WTC11 (cell line): ENCODE measurements around the gene ZBTB8A.

Experiments
- CDX4 ChIP-seq: fragments of 250-450 bp; sonication (Bioruptor Pico); IDR thresholded peaks from 2 replicates; pipeline ENCODE4 v1.9.0; 2021; ENCODE audit warnings: moderate library complexity, mild to moderate bottlenecking, inconsistent platforms, borderline replicate concordance
- MAX ChIP-seq: sonication (generic); formaldehyde crosslinking; IDR thresholded peaks from 2 replicates; pipeline ENCODE4 v1.8.0; 2022; ENCODE audit warnings: mild to moderate bottlenecking, missing genetic modification reagents
- NR3C1 ChIP-seq: sonication (generic); formaldehyde crosslinking; conservative IDR thresholded peaks from 2 replicates; pipeline ENCODE4 v1.8.1; 2023; ENCODE audit warnings: low read depth, mild to moderate bottlenecking, missing genetic modification reagents

- TF ChIP-seq MAX (CRISPR knock-in tag) (no peak), NR3C1 (CRISPR knock-in tag) (no peak), CDX4 (CRISPR knock-in tag) (no peak)
Observed at GRCh38 chr1:32600034-32600433, 60.8 kb downstream of the ZBTB8A start.
